GM23248 (cell line): Measurements from ENCODE around the gene MARK3. TPM values are rescaled to one million over a fixed set of nuclear protein-coding genes. Genes with fewer than 3 reads are reported as not detected.

Experiments used
- DNase-seq: peaks from one replicate; pipeline ENCODE4 v3.0.0-alpha.2; 2015
- H2AFZ ChIP-seq: fragments of 200-600 bp; sonication (generic); 2 replicates; pipeline ENCODE4 v1.6.1; 2016; ENCODE audit warnings: antibody characterized with exemption
- H3F3A ChIP-seq: fragments of 200-600 bp; sonication (generic); 2 replicates; pipeline ENCODE4 v1.6.1; 2016; ENCODE audit warnings: mild to moderate bottlenecking, antibody characterized with exemption, mixed run types; ENCODE audit not compliant: insufficient read depth
- H3K27ac ChIP-seq: fragments of 200-600 bp; sonication (generic); 2 replicates; pipeline ENCODE4 v1.5.1; 2016; ENCODE audit warnings: mild to moderate bottlenecking
- H3K27me3 ChIP-seq: fragments of 200-600 bp; sonication (generic); replicated peaks from 2 replicates; pipeline ENCODE4 v1.6.1; 2016; ENCODE audit warnings: mild to moderate bottlenecking; ENCODE audit not compliant: insufficient read depth
- H3K36me3 ChIP-seq: fragments of 200-600 bp; sonication (generic); 2 replicates; pipeline ENCODE4 v1.6.1; 2016; ENCODE audit warnings: low read depth, mild to moderate bottlenecking
- H3K4me1 ChIP-seq: fragments of 200-600 bp; sonication (generic); 2 replicates; pipeline ENCODE4 v1.6.1; 2016; ENCODE audit warnings: mild to moderate bottlenecking; ENCODE audit not compliant: insufficient read depth
- H3K4me2 ChIP-seq: fragments of 200-600 bp; sonication (generic); one replicate; pipeline ENCODE4 v1.6.1; 2016; ENCODE audit warnings: mild to moderate bottlenecking; ENCODE audit not compliant: unreplicated experiment
- H3K4me3 ChIP-seq: fragments of 200-600 bp; sonication (generic); 2 replicates; pipeline ENCODE4 v1.5.1; 2016; ENCODE audit warnings: mild to moderate bottlenecking
- H3K79me2 ChIP-seq: fragments of 200-600 bp; sonication (generic); 2 replicates; pipeline ENCODE4 v1.6.1; 2016; ENCODE audit warnings: mild to moderate bottlenecking; ENCODE audit not compliant: insufficient read depth
- H3K9ac ChIP-seq: fragments of 200-600 bp; sonication (generic); 2 replicates; pipeline ENCODE4 v1.6.1; 2016; ENCODE audit warnings: mild to moderate bottlenecking
- H3K9me2 ChIP-seq: fragments of 200-600 bp; sonication (generic); 2 replicates; pipeline ENCODE4 v1.6.1; 2016; ENCODE audit warnings: mixed run types, mild to moderate bottlenecking, moderate library complexity; ENCODE audit not compliant: insufficient read depth
- H3K9me3 ChIP-seq: fragments of 200-600 bp; sonication (generic); one replicate; pipeline ENCODE4 v1.6.1; 2017; ENCODE audit warnings: low read depth
- H4K20me1 ChIP-seq: fragments of 200-600 bp; sonication (generic); 2 replicates; pipeline ENCODE4 v1.6.0; 2016; ENCODE audit not compliant: insufficient read depth
- EZH2 ChIP-seq: fragments of 200-600 bp; sonication (generic); IDR thresholded peaks from 2 replicates; pipeline ENCODE4 v1.6.1; 2018; ENCODE audit warnings: antibody characterized with exemption, mild to moderate bottlenecking; ENCODE audit not compliant: insufficient read depth, poor library complexity, severe bottlenecking
- EZH2phosphoT487 ChIP-seq: fragments of 200-600 bp; sonication (generic); IDR thresholded peaks from 2 replicates; pipeline ENCODE4 v1.6.1; 2018; ENCODE audit warnings: antibody characterized with exemption, moderate library complexity, mild to moderate bottlenecking, low read depth; ENCODE audit not compliant: insufficient read depth
- WGBS, 2 experiments: methylation state at CpG; one replicate each; pipeline ENCODE4 v1.1.6; 2015 to 2017; ENCODE audit warnings: low lambda C conversion rate in 2 of 2, low coverage in 1 of 2; ENCODE audit errors: missing lambda C conversion rate in 2 of 2; 5-methylcytosine and 5-hydroxymethylcytosine counted together
- in situ Hi-C: fragments of 300-500 bp; cut with MboI; formaldehyde crosslinking; loops from 2 replicates; pipeline ENCODE4 v1.15.0; 2020
- polyA plus RNA-seq: library from polyadenylated mRNA; unstranded; fragments of >200 nt; fragmentation: Nextera tagmentation; extraction: Ambion mirVana; gene quantifications from 2 replicates; pipeline ENCODE4 v1.2.1, GENCODE V29; 2016
- total RNA-seq: library from RNA; depleted of rRNA; stranded (reverse); fragments of >200 nt; shearing (Covaris generic); gene quantifications from 2 replicates; pipeline ENCODE4 v1.2.3, GENCODE V29; 2014

The MARK3 gene
- total and polyA plus RNA-seq, 2 experiments from 2014 or later, result 32.9 to 80.6 TPM

GRCh38 chr14:103528587-103529382 lies 143.6 kb downstream of the MARK3 start, which contains the start of gene TRMT61A:
TRMT61A (plus strand) TSS chr14:103529196; CDS start chr14:103529979, 783 bp downstream.
- H3F3A ChIP-seq, result peaks cover 5% of the 10 kb centered on the region; the same call in 1 of the 2 replicates
- H3K9ac ChIP-seq, result peak within 1 kb of the TSS; percentile 88
- H4K20me1 ChIP-seq, result no peaks in the 10 kb centered on the region
- WGBS, 2 experiments, result 1% methylated on average over 48 to 62 of the region's 70 CpGs
- peaks cover 30% of the 10 kb centered on the region for H3K79me2 ChIP-seq
- H3K4me3 ChIP-seq, result peak within 1 kb of the TSS; percentile 89
- peak within 1 kb of the TSS; percentile 67 for H2AFZ ChIP-seq
- no peaks in the 10 kb centered on the region for H3K27me3 ChIP-seq
- peak; percentile 94 for DNase-seq
- in situ Hi-C loops, result no loop called here
- H3K9me3 ChIP-seq, result no peaks in the 10 kb centered on the region
- H3K4me1 ChIP-seq, result peaks cover 20% of the 10 kb centered on the region; the same call in 1 of the 2 replicates
- peak within 1 kb of the TSS; percentile 92 for H3K4me2 ChIP-seq
- no peak for TF ChIP-seq EZH2
- TF ChIP-seq EZH2phosphoT487, result no peak
- H3K9me2 ChIP-seq, result no peaks in the 10 kb centered on the region
- H3K36me3 ChIP-seq, result no peaks in the 10 kb centered on the region
- H3K27ac ChIP-seq, result peak within 1 kb of the TSS; percentile 84

DNA sequence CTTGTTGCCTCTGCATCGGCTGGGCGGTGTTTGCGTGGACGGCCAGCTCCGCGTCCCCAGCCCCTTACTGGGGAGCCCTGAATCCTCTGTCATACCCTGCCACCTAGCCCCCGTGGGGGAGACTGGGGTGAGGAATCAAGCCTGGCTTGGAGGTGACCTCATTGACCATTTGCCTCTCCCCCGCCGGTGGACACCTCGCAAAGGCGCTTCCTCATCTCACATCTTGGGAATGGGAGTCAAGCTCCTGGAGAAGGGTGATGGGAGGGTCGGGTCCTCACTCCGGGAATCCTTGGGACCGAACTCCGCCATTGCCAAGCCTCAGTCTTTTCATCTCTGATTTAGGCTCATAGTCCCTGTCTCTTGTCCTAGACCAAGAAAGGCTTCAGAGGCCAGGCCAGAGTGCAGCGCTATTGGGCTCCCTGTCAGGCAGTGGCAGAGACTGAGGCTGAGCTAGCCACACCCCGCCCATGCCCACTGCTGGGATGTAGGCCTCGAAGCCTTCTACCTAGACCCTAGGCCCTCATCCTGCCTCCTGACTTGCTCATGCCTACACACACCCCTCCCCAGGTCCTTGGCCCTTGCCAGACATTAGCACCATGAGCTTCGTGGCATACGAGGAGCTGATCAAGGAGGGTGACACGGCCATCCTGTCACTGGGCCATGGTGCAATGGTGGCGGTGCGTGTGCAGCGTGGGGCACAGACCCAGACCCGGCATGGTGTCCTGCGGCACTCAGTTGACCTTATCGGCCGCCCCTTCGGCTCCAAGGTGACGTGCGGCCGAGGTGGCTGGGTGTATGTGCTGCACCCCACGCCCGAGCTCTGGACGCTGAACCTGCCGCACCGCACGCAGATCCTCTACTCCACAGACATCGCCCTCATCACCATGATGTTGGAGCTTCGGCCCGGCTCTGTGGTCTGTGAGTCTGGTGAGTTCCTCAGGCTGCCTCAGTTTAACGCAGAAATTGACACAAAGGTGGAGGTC lies 144.5 kb downstream of the MARK3 start:
- peak overlapping the region; percentile 80 for H3K4me2 ChIP-seq
- H3F3A ChIP-seq, result peaks cover 5% of the 10 kb centered on the region; the same call in 1 of the 2 replicates
- H3K4me3 ChIP-seq, result peak overlapping the region; percentile 89
- peak overlapping the region; percentile 67 for H2AFZ ChIP-seq
- H3K27me3 ChIP-seq, result no peaks in the 10 kb centered on the region
- H4K20me1 ChIP-seq, result no peaks in the 10 kb centered on the region
- H3K9me2 ChIP-seq, result no peaks in the 10 kb centered on the region
- DNase-seq, result no peak
- WGBS, 2 experiments, result 37 to 44% methylated on average over 39 to 41 of the region's 42 CpGs
- no peaks in the 10 kb centered on the region for H3K9me3 ChIP-seq
- no peaks in the 10 kb centered on the region for H3K36me3 ChIP-seq
- H3K4me1 ChIP-seq, result peaks cover 20% of the 10 kb centered on the region; the same call in 1 of the 2 replicates
- peak overlapping the region; percentile 88 for H3K9ac ChIP-seq
- H3K79me2 ChIP-seq, result peaks cover 30% of the 10 kb centered on the region
- H3K27ac ChIP-seq, result peak overlapping the region; percentile 31
- TF ChIP-seq EZH2phosphoT487 (no peak), EZH2 (no peak)
- in situ Hi-C loops, result no loop called here

DNA sequence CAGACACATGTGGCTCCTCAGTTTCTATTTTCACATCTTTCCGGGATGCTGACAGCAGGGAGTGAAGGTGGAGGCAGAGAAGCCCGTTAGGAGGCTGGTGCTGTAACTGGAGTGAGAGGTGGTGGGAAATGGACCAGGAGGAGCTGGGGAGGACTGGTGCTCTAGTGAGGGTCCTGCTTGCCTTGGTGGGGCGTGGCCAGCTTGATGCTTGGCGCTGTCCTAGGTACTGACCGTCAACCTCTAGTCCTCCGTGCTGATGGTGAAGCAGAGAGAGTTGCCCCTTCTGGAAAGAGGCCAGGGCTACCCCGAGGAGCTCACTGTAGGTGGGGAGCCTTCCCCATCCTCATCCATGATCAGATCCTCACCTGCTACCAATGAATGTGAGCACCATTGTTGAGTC lies 145.2 kb downstream of the MARK3 start:
- Histone ChIP-seq H3F3A (peaks cover 5% of the 10 kb centered on the region; the same call in 1 of the 2 replicates), H3K27me3 (no peaks in the 10 kb centered on the region), H3K27ac (no peak overlapping the region), H3K4me1 (peaks cover 20% of the 10 kb centered on the region; the same call in 1 of the 2 replicates), H3K9me2 (no peaks in the 10 kb centered on the region), H4K20me1 (no peaks in the 10 kb centered on the region), H2AFZ (no peak overlapping the region), H3K9me3 (no peaks in the 10 kb centered on the region), H3K4me3 (peak overlapping the region; percentile 89), H3K79me2 (peaks cover 30% of the 10 kb centered on the region), H3K36me3 (no peaks in the 10 kb centered on the region), H3K9ac (0 out of 2 replicates have a peak overlapping the region, but pooled peaks have one; percentile 88), H3K4me2 (peak overlapping the region; percentile 80)
- no peak for TF ChIP-seq EZH2phosphoT487
- no peak for TF ChIP-seq EZH2
- peak; percentile 62 for DNase-seq
- in situ Hi-C loops, result no loop called here
- 38 to 44% methylated on average over 7 of the region's 7 CpGs for WGBS, 2 experiments

- H2AFZ ChIP-seq, result no peak overlapping the region
- TF ChIP-seq EZH2phosphoT487 (no peak), EZH2 (no peak)
- no peaks in the 10 kb centered on the region for H4K20me1 ChIP-seq
- H3K9me3 ChIP-seq, result no peaks in the 10 kb centered on the region
- no peak for DNase-seq
- no peaks in the 10 kb centered on the region for H3K9me2 ChIP-seq
- H3K36me3 ChIP-seq, result no peaks in the 10 kb centered on the region
- no peak overlapping the region for H3K9ac ChIP-seq
- H3K79me2 ChIP-seq, result peaks cover 30% of the 10 kb centered on the region
- no peak overlapping the region for H3K27ac ChIP-seq
- WGBS, 2 experiments, result 77 to 78% methylated on average over 11 of the region's 11 CpGs
- no peak overlapping the region for H3K4me2 ChIP-seq
- H3K4me3 ChIP-seq, result no peak overlapping the region
- in situ Hi-C loops, result no loop called here
- H3F3A ChIP-seq, result peaks cover 5% of the 10 kb centered on the region; the same call in 1 of the 2 replicates
- H3K27me3 ChIP-seq, result no peaks in the 10 kb centered on the region
- H3K4me1 ChIP-seq, result peaks cover 20% of the 10 kb centered on the region; the same call in 1 of the 2 replicates
These were observed 145.6 kb downstream of the MARK3 start for GRCh38 chr14:103530831-103531230.
